Adrenal gland (tissue), 5 donors: ENCODE data around the gene TMEM100.

Experiments used
- CTCF ChIP-seq, 6 experiments: fragments of 450-650 bp in 4 of 6; fragments of 200-600 bp in 2 of 6; sonication (generic) in 1 of 6; IDR thresholded peaks; 1 replicate in 5 of 6; 2 replicates in 1 of 6; pipeline versions ENCODE4 v1.5.1 to v1.8.0; 2016 to 2021; ENCODE audit warnings: antibody characterized with exemption in 6 of 6, mild to moderate bottlenecking in 2 of 6, moderate library complexity in 1 of 6
- POLR2A ChIP-seq, 2 donors: fragments of 450-650 bp; IDR thresholded peaks; one replicate each; pipeline ENCODE4 v1.6.1; 2017; ENCODE audit warnings: antibody characterized with exemption in 2 of 2, mild to moderate bottlenecking in 2 of 2, moderate library complexity in 1 of 2
- donor health status: DM: no; HTN: no; CAD: no.

GRCh38 chr17:55692276-55692675, 30.4 kb downstream of the TMEM100 start:
- TF ChIP-seq CTCF (IDR thresholded peaks at IDR 0.05) (no peak), POLR2A (IDR thresholded peaks at IDR 0.05) (no peak)
